NCI-H1417 treated with DMSO at 0.1 percent for 48 hours (cell line): ENCODE measurements around the gene TUBB2B.

Source experiments
- DNase-seq: peaks from one replicate; lab custom pipeline; 2025; lab: John Stamatoyannopoulos, UW

The TUBB2B gene

DNA sequence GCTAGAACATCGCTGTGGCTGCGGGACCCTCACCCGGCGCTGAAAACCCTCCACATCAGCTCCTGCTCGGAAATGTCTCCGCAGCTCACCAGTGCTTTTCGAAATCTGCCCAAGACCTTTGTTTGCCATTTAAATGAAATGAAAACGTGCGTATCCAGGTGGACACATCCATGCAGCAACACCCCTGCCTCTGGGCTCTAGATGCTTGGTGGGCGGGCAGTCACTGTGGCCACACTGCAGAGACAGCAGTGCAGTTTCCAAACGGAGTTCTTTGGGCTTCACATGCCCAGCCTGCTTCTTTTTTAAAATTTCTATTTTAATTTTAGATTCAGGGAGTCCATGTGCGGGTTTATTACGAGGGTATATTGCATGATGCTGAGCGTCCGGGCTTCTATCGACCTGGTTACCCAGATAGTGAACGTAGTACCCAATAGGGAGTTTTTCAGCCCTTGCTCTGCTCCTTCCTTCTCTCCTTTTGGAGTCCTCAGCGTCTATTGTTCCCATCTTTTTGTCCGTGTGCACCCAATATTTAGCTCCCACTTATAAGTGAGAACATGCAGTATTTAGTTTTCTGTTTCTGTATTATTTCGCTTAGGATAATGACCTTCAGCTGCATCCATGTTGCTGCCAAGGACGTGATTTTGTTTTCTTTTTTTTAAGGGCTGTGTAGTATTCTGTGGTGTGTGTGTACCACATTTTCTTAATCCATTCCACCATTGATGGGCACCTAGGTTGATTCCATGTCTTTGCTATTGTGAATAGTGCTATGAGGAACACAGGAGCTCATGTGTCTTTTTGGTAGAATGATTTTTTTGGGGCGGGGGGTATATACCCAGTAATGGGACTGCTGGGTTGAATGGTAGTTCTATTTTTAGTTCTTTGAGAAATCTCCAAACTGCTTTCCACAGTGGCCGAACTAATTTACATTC is 4.8 kb upstream of the TUBB2B start:
- no peak for DNase-seq

DNA sequence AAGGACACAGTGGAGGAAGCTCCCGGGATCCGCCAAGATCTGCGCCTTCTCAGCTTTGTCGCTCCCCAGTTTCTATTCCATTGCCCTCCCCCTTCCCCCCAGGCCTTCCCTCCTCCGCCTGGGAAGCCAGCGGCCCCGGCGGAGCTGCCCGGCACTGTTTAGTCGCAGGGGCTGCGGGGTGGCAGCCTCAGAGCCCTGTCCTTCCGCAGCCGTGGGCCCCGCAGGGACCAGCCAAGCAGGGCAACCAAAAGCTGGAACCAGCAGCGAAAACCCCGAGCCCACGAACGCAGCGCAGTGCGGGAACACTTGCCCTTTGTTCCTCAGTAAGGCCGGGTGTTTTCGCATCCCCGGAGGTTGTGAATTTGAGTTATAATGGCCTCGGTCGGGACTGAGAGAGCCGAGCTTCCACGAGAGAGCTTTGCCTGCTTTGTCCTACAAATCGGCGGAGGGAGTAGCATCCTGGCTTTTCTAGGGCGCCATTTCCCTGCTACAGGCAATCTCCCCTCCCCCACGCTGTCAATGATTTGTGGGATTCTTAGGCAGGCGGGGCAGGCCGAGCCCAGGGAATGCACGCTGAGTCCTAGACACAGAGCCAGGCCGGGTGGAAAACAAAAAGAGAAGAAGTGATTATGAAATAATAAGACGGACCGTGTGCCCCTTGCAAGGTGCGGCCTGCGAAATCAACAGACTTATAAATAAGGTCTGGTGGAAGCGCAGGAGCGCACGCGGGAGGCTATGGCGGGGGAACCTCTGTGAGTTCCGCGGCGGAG is 4.0 kb upstream of the TUBB2B start:
- DNase-seq = peak; percentile 77

DNA sequence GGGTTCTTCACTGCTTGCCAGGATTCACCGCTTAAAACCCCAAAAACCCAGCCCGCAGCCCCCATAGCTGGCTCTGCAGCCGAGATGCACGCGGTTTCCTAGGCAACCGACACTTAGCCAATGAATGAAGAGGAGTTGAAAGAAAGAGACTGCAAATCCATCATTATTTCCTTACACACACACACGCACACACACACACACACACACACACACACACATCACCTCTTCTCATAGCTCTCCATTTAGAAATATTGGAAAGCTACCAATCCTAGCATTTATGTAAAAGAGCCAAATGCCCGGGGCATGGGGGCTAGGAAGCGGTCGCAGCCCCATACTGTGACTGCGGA is 3.4 kb upstream of the TUBB2B start:
- peak; percentile 82 for DNase-seq

DNA sequence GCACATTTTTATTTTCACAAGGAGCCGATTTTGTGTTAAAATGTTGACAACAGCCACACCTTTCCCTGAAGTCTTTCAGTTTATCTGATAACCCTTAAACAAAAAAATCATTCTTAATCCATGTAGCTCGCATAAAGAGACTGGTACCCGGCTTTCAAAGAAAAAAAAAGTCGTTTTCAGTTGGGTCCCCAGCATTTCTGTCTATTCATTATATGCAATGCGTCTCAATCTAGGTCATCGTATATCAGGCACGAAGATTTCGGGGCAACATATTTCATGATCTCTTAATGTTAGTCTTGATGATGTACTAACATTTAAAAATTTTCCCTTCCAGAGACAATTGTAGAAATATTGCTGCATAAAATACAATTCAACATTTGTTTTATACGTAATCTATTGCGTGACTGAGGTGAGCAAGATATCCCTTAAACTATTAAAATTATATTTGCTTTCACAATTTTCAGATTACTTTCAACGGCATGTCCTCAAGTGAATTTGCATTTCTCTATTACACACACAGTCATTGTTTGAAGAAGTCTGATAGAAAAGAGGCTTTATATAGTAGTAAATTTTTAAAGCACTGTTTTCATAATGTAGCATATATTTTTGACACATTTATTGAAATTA is 2.9 kb upstream of the TUBB2B start:
- no peak for DNase-seq

DNA sequence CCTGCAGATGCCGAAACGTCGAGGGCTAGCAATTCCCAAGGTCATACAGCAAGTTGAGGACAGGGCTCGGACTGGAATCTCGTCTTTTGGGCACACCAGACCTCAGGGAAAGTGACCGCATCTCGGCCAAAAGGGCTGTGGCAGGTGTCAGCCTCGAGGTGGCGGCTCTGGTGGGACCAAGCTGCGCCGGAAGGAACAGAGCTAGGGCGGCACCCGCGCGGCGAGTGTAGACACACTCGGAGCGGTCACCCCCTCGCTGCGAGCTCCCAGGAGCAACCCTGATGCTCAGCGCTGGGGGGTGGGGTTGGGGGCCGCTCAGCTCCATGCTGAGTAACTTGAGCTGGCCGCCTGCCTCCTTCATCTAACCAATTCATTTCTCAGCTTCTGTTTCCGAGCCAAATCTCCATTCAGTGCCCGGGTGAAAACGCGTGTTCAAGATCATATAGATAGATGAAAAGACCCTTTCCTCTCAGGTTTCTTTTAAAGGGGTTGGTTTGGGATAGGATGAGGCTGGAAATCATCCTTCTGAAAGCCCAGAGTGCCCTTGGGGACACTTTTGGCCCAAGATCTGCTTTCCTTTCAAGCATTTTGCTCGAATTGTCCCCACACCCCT is 2.2 kb upstream of the TUBB2B start:
- DNase-seq = no peak

DNA sequence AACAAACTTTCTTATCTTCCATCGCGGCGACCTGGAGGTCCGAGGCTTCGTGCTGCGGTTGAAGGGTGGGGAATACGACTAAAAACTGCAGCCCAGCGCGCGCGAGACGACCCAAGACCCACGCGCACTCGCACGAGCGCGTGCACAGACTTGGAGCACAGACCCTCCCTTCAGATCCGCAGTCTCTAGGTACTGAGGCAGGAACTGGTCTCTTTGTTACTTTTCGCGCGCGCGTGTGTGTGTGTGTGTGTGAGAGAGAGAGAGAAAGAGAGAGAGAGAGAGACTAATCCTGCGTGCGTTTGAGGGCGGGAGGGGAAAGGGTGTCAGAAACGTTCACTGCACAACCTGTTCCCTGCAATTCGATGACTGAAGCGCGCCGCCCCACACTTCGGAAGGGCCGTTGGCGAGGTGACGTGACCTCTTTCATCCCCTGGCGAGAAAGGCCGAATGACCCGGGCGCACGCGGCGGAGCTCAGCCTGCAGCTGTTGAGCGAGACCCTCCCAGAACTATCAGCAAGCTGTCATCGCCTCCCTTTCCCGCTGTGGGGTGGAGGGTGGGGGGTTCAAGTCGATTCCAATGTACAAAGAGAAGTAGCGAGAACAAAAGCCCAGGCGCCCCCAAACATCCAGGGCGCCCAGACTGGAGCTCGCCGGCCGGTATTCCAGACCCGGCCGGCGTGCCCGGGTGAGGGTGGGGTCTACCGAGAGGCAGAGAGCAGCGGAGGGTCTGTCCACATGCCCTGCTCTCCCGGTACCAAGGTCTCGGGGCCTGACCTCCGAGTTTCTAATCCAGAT is 1.5 kb upstream of the TUBB2B start:
- no peak for DNase-seq

DNA sequence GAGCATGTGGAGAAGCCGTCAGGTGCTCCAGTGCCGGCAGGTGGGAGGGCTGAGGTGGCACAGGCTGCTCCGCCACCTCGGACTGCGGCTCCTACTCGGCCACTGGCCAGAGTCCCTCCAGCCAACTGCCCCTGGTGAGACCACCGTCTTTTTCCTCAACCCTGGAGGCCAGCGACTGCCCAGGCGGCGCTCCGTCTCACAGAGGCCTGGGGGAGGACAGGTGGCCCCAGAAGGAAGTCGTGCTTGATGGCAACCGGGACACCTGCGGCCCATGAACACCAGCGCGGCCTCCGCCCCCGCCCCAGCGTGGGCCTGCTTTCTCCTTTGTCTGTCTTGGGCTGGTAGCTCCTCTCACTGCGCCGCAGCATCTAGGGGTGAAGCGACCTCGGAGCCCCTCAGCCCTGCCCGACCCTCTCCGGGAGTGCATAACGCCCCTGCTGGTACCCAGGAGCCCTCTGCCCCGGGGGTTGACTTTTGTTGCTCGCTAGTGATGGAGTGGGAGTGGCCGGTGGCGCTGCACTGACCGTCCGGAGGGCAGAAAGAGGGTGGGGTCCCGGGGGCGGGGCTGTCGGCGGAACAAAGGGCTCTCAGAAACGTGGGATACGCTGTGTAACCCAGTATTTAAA is 706 bp upstream of the TUBB2B start:
- peak; percentile 69 for DNase-seq

DNA sequence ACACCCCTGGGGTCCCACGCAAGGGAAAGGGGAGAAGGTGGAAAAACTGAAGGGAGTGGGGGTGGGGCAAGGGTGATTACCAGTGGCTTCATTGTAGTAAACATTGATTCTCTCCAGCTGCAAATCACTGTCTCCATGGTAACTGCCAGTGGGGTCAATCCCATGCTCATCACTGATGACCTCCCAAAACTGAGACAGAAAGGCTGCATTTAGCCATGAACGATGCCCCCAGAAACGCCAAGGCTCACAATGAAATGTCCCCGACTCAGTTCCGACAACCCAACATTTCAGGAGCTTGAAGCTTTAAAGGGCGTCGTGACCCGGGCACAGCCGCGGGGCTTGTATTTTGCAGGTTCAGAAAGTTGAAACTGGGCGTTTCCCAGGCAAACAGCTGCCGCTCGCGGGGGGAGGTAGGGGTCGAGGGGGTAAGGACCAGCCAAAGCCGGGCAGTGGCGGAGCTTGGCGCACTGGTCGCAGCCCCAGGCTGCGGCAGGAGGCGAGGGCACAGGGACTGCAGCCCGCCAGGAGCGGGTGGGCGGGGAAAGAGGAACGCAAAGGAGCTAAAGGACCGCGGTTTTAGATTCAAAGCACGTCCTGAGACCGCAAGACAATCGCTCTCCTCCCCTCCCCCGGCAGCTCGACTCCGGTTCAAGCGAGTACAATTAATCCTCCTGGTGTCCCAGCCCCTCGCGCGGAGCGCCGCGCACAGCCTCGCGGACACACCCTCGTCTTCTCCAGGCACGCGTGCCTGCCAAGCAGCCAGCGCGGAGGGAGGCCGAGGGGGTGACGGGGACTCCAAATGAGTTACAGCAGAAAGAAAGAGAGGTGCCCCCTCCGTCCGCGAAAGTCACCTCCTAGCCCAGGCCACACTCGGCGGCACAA is 731 bp downstream of the TUBB2B start:
- DNase-seq = no peak

DNA sequence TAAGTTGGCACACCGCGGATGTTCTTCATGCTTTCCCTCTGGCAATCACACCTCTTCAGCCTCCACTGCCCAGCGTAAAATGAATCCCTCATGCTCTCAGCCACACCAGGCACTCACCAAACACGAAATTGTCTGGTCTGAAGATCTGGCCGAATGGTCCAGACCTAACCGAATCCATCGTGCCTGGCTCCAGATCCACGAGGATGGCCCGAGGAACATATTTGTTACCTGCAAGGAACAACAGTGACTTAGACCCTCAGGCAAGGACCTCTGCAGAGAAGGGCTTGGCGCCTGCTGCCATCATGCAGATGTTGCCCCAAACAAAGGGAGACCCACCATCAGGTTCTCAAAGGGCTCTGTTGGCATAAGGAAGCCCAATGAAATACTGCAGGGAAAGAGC is 1.4 kb downstream of the TUBB2B start:
- no peak for DNase-seq

DNA sequence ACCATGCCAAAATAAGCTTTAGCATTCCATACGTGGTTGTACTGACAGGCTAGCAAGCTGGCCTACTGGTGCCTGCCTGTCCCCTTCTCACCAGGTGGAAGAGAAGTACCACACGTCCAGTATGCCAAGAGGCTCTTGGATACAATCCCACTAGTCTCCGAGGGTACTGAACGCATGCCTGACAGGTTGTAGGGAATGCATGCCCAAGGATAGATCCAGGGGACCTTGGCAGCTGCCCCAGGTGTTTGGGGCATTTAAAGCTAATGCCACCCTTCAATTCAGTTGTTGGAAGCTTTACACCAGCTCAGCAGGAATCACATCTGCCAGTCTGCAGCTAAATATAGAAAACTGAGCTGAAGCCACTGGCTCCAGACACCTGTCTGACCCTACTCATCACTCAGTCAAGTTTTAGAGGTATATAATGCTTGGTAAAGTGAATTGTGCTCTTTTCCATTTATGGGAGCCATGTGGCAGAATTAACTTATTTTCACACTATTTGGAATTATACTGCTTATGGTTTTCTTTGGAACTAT is 4.9 kb downstream of the TUBB2B start:
- peak; percentile 37 for DNase-seq

DNA sequence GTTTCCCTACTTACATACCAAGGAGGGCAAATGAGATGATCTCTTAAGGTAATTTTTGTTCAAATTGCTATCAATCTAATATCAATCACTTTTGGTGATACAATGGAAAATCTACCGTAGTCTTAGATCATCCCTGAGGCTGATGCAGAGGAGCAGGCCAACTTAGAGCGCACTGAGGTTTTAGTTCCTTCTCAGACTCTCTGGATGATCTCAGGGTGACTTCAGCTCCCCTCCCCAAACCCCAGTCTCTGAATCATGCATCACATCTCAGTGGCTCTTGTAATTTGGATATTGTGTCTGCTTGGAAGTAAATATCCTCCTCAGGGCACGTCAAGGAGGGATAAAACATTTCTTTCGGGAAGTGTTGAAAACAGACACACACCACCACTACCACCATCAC is 5.9 kb downstream of the TUBB2B start:
- DNase-seq = no peak

DNA sequence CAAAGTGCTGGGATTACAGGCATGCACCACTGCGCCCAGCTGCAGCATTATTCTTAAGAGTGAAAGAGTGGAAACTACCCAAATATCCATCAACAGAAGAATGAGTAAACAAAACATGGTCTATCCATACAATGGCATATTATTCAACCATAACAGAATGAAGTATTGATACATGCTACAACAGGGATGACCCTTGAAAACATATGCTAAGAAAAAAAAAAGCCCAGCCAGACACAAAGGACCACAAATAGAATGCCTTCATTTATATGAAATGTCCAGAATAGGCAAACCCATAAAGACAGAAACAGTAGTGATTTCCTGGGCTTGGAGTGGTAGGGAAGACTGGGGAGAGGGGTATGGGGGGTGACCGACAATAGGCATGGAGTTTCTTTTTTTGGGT is 7.1 kb downstream of the TUBB2B start:
- no peak for DNase-seq

DNA sequence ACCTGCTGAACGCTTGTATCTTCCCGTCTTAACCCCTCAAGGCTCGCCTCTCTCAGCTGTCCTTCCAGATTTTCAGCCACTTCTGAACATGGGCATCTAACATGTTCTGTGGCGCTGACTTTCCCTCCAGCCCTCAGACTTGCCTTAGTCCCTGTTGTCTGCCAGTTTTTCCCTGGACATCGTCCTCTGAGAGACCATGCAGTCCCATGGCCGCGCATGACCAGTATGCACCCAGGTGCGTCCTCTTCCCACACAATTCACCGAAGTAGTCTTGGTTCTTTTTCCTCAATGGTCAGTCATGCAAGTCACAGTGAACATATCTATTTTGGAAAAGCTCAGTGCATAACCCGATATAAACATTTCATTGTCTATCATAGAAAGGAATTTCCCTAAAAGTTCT is 9.2 kb downstream of the TUBB2B start:
- DNase-seq = no peak

DNA sequence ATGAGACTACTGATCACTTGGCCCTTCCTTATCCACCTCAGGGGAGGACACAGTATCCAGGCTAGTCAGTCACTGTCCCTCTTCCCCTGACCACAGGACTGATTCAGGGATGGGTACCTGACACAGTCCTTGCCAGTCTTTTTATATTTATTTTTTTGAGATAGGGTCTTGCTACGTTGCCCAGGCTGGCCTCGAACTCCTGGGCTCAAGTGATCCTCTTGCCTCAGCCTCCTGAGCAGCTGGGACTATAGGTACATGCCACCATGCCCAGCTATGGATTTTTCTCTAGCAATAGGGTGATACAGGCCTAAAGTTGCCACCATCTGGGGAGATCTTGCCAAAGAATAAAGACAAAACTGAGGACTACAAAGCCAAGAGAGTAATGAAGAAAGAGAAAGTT is 10.2 kb downstream of the TUBB2B start:
- DNase-seq = no peak

DNA sequence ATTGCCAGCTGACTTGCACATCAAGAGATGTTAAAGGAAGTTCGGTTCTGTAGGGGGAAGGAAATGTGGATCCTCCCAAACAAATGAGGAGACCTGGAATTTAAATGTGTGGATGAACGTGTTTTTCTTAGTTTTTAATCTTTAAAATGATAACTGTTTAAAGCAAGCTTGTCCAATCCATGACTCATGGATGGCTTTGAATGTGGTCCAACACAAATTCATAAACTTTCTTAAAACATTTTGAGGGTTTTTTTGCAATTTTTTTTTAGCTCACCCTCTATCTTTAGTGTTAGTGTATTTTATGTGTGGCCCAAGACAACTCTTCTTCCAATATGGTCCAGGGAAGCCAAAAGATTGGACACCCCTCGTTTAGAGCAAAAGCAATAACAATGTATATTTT is 12.6 kb downstream of the TUBB2B start:
- DNase-seq = no peak

DNA sequence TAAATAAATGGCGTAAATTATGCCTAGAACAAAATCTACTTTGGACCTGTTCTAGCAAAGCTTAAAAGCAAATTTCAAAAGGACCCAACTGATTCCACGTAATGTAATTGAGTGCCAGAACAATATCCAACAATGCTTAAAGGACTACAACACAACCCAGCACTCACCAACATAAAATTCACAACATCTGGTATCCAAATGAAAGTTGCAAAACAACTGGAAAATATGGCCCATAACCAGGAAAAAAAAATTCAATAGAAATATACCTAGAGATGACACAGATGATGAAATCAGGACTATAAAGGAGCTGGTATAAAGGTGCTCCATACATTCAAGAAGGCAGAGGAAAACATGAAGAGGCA is 14.1 kb downstream of the TUBB2B start:
- no peak for DNase-seq

DNA sequence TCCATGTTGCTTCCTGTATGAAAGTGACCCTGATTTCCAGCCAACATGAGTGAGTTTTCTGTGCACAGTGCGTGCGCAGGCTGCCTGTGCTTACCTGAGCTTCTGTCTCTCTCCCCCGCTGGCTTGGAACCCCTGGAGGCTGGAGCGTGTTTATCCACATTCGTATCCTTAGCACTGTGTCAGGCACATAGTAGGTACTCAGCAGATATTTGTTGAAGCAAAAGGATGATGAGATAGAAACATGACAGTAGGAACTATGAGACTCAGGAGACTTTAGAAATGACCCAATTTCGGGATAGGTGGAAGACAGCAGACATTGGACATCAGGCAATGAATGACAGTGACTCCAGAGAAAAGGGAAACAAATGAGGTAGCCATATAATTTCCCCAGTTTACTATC is 15.2 kb downstream of the TUBB2B start:
- no peak for DNase-seq

DNA sequence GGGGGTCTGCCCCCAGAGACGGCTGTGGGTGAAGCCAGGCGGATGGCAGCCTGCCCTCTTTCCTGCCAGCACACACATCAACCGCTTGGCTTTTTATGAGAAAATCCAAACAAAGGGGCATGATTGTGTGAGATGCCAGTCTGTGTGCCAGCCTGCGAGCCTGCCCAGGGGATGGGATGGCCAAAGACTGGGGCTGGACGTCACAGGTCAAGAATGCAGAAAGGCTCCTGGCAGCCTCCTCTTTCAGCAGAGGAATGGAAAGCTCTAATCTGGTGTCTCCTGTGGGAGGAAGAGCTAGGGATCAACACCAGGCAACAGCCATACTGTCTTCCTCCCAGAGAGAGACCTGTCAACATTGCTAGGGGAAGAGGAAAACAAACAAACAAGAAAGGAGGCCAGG is 15.8 kb downstream of the TUBB2B start:
- DNase-seq = no peak

DNA sequence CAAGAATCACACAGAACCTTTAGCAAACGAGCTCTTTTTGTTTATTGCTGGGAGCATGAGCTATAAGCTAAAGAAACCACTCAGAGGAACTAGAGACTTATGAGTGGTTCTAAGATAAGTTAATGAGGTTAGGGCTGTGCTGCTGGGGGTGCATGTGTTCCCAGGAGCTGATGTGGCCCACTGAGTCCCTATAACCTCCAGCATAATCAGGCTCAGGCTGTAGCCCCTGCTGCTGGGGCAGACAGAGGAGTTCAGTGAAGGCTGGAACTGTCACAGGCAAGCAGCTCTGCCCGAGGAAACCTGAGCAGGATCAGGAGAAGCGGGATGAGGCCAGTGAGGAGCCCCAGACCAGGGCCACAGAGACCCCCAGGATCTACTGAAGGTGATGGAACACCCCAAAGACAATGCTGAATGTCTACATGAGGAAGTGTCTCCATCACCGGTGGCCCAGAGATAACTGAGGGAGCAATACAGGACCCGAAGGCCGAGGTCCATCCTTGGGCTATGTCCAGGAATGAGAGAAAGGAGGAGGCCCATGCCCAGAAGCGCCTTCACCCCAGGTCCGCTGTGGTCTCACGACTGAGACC is 17.3 kb downstream of the TUBB2B start:
- no peak for DNase-seq
